ENCODE results near the gene COL13A1.
A peak's percentile ranks its signal among the peaks of the same experiment; 100 is the strongest.

The COL13A1 gene

DNA sequence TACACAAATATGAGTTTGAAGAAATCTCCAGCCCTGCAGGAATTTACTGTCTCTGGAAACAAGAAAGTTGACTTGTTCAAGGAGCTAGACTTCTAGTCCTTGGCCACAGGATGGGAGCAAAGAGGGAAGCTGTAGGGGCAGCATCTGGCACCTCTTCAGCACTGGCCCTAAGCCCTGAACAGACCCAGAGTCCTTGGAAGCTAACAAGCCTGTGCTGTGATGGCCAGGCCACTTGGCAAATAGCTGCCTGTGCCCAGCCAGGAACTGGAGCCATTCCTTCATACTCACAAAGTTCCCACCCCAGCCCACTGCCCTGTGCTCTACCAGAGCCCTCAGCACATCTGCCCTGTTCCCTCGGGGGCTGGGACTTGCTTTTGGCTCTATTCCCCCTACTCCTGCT is 9.4 kb upstream of the COL13A1 start:
- DNase-seq = no peak

DNA sequence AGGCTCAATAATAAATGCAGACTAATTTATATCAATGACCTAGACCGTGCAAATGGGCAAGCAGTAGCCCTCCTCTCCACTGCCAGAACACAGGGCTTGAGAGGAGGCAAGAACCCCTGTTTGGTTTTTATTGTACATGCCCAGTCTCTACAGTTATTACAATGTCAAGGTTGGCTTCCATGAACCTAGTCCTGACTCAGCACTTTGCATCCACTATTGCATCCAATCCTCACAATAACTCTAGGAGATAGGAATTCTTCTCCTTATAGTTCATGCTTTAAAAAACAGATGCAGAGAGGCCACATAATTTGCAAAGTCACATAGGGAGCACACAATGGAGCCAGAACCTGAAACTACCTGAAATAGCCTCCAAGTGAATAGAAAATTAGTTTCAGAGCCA is 7.0 kb upstream of the COL13A1 start:
- DNase-seq = no peak

GRCh38 chr10:69795242-69795934 is 6.3 kb upstream of the COL13A1 start:
- DNase-seq = no peak

GRCh38 chr10:69797959-69798358 is 3.7 kb upstream of the COL13A1 start:
- DNase-seq = no peak

DNA sequence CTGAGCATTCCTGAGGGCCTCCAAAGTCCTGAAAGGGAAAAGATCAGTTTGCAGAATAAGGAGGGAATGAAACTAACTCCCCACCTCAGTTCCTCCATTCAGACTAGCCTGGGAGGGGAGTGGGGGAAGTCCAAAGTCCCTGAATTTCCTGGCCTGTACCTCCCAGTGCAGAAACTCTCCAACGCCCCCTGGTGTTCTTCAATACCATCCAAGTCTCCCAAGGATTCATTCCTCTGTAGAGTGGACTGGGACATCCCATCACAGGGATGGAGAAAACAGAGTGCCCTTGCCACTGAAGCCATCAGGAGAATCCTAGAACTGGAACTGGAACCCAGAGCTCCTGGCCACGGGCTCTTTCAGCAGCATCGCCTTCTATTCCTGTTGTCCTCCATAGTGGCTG is 1.6 kb upstream of the COL13A1 start:
- peak; percentile 45 for DNase-seq

- no peak for DNase-seq
Measured at GRCh38 chr10:69800665-69801064, 1.0 kb upstream of the COL13A1 start.

DNA sequence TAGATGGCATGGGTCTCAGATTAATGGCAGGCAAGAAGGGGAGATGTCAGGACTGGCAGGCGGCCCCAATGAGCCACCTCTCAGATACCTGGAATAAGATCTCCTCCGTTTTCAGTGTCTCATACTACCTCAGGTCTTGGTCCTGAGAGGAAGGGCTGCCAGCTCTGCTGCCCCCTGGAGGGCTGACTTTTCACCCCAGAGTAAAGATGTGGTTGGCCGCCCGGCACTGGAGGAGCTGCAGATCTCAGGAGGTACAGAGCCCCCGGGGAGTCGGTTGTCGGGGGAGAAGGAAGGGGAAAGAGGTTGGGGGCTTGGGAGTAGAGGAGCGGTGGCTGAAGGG is 642 bp upstream of the COL13A1 start:
- peak; percentile 11 for DNase-seq

DNA sequence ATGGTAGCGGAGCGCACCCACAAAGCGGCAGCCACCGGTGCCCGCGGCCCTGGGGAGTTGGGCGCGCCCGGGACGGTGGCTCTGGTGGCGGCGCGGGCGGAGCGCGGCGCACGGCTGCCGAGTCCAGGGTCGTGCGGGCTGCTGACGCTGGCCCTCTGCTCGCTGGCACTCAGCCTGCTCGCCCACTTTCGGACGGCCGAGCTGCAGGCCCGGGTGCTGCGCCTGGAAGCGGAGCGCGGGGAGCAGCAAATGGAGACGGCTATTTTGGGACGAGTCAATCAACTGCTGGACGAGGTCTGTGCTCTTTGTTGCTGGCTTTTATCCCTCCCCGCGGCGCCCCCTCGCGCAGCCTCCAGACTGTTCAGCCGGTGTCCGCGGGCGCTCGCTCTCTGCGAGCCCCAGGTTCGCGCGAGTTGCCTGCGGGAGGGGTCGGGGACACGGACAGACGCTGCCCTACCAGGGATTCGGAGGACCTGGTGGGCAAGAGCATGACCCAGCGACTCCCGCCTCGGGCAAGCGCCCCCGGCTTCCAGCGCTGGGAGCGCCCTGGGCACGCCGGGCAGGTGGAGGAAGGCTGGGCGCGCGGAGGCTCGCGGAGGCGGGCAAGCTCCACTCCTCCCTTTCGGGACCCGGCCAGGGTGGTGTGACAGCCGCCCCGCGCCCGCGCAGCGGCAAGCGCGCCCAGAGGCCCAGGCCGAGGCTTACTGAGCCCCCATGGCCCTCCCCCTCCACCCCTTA is 887 bp downstream of the COL13A1 start:
- DNase-seq = peak; percentile 2

GRCh38 chr10:69803809-69804208 is 2.1 kb downstream of the COL13A1 start:
- no peak for DNase-seq

DNA sequence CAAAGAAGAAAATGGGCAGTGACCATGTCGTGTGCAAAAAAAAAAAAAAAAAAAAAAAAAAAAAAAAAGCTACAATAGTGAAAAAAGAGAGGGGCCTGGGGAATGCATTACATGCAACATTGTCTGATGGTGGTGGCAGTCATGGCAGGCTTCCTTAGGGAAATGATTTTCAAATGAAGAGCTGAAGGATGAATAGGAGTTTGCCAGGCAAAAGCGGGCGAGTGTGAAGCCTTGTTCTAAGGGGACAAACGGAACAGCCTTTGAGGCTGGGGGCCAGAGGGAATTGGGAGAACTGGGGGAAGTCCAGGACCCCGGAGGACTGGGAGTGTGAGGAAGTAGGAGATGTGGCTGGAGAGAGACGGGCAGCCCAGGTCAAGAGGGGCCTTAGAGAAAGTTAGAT is 3.1 kb downstream of the COL13A1 start:
- DNase-seq = no peak

GRCh38 chr10:69807122-69807521 is 5.4 kb downstream of the COL13A1 start:
- no peak for DNase-seq

DNA sequence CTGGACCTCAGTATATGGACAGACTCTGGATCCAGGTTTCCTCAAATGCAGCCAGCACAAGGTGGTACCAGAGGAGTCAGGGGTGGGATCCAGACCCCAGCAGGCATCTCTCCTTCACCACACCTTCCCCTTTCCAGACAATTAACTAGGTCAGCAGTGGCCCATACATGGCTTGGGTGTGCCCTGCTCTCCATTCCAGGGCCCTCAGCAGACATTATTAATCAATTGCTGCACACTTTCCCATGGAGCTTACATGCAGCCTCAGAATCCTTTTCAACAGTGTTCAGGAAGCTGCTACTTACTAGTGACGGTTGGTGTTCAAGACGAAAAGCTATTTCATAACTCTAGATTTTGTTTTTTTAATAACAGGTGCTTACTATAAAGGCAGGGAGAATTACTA is 6.0 kb downstream of the COL13A1 start:
- DNase-seq = no peak

DNA sequence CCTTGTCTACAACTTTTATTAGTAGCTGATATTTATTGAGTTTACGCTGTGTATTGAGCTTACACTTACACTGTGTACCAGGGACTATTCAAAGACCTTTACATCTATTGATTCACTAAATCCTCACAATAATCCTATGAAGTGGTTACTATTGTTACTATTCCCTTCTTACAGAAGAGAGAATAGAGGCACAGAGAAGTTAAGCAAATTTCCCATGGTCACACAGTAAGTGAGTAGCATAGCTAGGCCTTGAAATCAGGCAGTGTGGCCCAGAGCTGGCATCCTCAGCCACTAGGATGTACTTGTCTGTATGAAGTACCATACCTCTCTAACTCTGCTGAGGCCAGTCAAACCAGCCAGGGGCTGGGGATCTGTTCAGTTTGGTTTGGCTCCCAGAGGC is 7.6 kb downstream of the COL13A1 start:
- no peak for DNase-seq

DNA sequence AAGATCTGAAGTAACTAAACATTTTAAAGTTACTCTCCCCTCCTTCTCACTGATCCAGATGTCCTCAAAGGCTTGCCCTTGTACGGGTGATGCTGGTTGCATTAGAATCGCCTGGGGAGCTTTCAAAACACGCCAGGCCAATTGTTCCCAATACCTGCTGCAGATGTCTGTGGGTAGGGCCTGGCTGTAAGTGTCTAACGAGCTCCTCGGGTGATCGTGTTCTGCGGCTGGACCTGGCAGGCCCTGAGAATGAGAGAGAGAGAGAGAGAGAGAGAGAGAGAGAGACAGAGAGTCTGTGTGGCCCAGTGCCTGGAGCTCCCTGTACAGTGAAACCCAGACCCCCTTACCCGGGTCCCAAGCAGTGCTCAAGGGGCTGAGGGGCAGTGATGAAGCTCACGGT is 8.4 kb downstream of the COL13A1 start:
- DNase-seq = no peak

GRCh38 chr10:69810675-69811397 is 9.1 kb downstream of the COL13A1 start:
- no peak for DNase-seq

DNA sequence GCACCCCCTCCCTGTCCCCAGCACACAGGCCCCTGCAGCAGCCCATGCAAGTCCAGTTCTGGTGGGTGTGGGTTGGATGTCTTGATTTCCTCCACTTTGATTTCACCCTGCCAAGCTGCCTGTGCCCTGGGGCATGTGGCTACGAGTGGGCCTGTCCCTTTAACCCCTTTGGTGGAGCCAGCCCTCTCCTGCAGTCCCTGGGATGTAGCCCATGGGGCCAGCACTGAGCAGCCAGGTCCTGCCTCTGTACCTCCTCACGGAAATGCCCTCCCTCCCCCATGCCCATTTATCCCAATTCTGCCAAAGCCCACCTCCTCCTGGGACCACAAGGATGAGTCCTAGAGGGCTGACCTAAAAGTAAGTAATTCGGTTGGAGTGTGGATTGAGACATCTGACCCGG is 11.9 kb downstream of the COL13A1 start:
- DNase-seq = no peak

DNA sequence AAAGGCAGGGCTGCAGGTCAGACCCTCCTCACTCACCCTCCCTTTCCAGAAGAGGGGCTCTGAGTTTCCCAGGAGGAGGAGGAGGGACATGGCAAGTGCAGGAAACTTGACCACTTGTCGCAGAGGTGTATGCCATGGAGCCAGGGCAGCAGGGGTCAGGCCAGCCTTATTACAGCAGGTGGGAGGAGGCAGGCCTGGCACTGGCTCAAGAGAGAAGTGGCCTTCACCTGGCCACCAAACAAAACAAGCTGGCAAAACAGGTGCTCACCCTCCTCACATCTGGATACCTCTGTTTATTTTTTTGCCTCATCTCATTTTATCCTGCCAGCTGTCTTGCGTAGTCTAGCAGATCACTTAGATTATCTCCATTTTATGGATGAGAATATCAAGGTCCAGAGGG is 12.5 kb downstream of the COL13A1 start:
- DNase-seq = no peak

DNA sequence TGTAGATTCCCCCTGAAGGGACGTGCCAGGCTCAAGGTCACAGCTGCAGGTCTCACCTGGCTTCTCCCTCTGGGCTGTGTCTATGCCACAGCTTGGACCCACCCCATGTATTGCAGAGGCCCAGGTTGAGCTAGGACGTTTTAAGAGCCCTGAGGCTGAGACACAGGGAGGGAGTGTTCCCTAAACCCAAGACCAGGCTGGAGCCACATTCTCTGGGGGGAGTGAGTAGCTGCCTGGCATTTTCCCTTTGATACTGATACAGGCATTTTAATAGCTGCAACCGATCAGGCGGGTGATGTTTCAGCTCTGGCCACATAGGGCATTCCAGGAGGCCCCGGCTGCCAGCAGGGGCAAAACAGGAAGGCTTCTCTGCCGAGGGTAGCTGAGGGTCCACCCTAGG is 13.4 kb downstream of the COL13A1 start:
- DNase-seq = no peak

- no peak for DNase-seq
Measured at GRCh38 chr10:69816521-69816920, 14.8 kb downstream of the COL13A1 start.

DNA sequence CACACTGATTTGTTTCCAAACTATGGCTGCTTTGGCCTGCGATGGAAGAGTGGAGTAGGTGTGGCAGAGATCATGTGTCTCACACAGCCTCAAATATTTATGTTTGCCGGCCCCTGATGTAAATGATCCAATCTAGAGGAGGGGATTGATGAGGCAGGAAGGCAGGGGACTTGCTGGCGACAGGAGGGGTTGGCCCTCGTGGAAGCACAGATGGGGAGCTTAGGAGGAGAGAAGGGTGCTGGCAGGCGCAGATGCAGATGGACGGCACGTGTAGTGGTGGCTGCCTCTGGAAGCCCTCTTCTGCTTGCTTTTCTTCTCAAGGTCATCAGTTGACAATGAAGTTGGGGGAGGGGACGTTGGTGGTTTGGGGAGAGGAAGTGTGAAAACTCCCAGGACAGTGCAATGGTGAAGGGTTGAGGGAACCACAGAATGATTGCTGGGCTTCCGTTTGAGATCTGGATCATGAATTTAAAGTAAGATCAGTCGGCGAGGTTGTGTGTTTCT is 15.4 kb downstream of the COL13A1 start:
- peak; percentile 70 for DNase-seq

DNA sequence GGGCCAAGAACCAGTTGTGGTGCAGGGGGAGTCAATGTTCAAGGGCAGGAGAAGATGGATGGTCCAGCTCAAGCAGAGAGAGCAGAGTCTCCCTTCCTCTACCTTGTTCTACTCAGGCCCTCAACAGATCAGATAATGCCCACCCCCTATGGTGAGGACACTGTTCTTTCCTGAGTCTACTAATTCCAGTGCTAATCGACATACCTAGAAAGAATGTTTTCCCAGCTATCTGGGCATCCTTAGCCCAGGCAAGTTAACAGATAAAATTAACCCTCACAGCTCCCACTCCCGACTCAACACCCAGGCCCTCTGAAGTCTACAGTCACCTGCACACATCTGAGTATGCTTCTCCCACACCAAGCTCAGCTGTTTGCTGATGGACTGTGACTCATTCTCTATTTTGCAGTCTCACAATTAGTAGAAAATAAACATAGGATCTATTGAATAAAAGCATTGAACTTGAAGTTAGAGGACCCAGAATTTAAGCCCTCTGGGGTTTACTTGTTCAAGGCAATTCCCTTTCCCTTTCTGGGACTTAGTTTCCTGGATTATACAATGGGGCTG is 17.1 kb downstream of the COL13A1 start:
- DNase-seq = no peak

DNA sequence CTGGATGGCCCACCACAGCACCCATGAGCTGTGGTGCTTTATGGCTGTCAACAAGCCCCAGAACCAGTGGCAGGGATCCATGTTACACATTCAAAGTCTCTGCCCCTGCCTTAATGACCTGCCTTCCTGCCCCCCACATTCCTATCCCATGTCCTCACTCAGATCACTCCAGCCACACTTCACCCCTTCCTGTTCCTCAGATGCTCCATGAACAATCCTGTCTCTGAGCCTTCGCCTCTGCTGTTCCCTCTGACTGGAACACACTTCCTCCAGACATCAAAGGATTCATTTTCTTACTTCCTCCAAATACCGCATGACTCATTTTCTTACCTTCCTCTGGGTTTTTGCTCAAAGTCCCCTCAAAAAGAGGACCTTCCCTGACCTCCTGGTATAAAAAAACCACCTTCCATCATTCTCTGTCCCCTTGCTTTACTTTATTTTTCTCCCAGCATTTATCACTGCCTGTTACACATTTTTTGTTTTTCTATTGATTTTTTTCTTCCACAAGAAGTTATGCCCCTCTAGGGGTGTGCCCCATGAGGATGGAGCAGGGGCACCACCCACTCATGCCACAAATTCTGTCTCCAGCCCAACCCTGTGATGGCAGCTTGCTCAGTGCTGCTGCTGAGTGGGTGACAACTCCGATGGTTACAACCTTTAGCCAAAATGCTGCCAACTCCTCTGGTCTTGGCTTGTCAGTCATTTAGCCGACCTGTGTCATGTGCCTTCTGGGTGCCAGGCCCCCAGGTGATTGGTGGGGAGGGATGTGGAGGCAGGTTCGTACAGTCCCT is 18.2 kb downstream of the COL13A1 start:
- no peak for DNase-seq

DNA sequence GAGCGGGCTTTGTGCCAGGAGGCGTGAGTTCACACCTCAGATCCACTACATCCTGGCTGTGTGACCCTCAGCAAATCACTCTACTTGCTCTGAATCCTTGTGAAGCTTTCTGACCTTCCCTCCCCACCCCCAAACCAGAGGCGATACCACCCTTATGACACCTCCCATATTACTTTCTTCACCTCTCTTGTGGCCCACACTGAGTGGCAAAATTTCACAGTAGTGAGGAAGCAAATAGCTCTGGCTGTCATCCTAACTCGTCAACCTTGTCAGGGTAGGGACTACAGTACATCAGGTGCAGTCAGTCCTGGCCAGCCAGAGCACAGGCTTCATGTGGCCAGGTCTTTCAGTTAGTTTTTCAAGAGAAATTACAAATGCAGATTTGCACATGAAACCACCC is 19.1 kb downstream of the COL13A1 start:
- no peak for DNase-seq
